Pulmonary artery endothelial cell (primary cell): Measurements from ENCODE around the gene LNX1. TPM values are rescaled to one million over a fixed set of nuclear protein-coding genes. Genes with fewer than 3 reads are reported as not detected.

Experiments used
- DNase-seq: peaks from one replicate; pipeline ENCODE4 v3.0.0-alpha.2; 2011; ENCODE audit warnings: low read depth, low spot score
- total RNA-seq: library from RNA; depleted of rRNA; stranded (reverse); fragments of >200 nt; gene quantifications from 2 replicates; pipeline ENCODE4 v1.2.3, GENCODE V29; 2014

The LNX1 gene
- total RNA-seq, 1 donor from 2014 or later, result 6.1 TPM

DNA sequence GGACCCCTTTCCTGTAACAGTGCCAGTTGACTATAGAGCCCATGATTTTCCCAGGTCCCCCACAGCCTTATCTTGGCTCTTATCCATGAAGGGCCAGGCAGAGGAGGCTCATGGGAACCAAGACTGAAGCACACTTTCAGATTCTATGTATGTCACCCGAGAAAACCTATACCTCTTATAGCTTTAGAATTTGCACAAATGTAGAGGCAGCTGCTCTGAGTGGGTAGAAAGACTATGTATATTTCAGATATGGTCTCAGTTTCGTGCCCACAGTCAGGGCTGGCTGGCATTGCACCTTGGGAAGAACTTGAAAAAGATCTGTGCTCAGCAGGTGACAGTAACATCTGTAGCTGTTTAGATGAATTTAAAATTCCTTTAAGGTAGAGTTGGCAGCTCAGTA, 8.3 kb upstream of the LNX1 start:
- no peak for DNase-seq

DNA sequence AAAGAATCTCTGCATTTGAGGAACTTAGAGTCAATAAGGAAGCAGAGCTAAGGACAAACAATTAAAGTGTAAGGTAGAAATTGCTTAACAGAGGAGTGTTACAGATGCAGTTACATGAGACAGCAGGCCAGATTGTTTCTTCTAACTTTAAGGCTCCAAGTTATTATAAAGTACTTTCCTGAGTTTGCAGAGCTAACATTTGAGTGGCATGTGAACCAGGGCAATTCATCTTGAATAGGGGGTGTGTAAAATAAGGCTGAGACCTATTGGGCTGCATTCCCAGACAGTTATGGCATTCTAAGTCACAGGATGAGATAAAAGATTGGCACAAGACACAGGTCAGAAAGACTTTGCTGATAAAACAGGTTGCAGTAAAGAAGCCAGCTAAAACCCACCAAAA, 7.6 kb upstream of the LNX1 start:
- DNase-seq, result no peak

DNA sequence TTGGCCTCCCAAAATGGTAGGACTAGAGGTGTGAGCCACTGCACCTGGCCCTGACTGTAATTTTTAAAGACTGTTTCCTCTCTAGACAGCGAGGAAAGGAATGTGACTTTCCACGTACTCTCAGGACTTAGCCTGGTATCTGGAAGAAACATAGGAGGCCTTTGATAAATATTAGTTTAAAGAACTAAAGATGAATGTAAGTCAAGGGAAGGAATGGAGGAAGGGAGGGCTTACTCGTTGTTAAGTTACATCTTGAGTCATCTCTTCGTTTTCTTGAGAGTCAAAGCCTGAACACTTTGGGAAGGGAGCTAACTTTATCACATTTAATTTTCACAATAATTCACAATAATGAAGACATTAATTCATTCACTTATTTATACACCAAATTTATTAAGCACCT, 7.2 kb upstream of the LNX1 start:
- no peak for DNase-seq

DNA sequence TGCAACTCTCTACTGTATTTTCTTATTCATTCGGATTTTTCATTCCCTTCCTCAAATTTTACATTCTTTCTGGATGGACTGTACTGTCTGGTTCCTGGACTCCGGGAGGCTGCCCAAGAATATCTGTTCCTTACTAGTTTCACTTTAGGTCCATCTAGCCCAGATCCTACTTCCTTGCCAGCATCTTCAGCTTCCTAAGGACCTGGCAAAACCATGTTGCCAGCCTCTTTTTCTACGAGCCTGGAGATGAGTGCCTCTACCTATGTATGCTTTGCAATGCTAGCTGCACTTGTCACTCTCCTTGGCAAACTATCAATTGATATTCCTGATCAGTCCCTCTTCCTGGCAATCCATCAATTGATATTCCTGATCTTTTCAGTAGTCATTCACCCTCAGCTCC, 5.6 kb upstream of the LNX1 start:
- no peak for DNase-seq

DNA sequence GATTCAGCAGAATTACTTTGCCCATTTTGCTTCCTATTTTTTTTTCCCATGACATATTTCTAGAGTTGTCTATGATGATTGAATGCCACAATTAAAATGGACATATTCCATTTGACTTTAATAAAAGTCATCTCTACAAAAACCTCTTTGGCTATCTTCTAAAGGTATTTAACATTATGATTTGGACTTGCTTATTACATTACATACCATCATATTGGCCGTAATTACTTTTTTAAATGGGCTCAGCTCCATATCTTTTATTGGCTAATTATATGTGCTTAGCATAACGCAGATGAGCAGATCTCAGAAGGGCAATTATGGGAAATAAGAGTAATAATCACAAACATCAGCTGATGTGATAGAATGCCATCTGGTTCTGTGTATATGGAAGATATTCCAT, 4.5 kb upstream of the LNX1 start:
- DNase-seq, result no peak

DNA sequence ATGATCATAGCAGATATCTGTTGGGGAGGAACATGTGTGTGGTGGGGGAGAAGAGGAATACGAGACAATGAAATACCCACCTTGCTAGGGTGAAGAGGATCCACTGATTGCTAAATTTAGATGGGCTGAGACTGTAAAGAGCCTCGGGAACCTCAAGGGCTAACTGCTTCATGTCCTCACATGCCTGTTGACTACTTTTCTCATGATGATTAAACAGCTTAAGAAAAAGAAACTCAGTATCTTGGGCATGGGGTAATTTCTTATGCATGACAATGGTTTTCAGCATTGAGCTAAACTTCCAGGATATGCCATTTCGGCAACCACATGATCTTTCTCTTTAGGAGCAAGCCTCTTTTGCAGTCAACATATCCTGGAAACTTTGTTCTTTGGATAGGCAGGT, 3.9 kb upstream of the LNX1 start:
- no peak for DNase-seq

DNA sequence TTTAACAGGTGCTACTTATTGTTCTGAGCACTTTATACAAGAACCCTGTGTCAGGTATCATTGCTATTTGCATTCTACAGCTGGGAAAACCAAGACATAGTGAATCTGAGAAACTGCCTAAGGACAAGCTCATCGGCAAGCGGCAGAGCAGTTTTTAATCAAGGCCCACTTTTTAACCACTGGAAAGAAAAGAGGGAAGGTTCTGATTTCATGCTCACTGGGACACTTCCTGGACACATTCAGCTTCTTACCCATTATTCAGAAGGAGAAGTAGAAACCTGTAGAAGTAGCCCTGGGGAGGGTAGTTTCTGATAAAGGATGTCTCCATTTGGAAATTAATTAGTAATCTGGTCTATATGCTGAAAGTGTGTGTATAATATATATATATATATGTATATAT, 2.5 kb upstream of the LNX1 start:
- DNase-seq, result no peak

DNA sequence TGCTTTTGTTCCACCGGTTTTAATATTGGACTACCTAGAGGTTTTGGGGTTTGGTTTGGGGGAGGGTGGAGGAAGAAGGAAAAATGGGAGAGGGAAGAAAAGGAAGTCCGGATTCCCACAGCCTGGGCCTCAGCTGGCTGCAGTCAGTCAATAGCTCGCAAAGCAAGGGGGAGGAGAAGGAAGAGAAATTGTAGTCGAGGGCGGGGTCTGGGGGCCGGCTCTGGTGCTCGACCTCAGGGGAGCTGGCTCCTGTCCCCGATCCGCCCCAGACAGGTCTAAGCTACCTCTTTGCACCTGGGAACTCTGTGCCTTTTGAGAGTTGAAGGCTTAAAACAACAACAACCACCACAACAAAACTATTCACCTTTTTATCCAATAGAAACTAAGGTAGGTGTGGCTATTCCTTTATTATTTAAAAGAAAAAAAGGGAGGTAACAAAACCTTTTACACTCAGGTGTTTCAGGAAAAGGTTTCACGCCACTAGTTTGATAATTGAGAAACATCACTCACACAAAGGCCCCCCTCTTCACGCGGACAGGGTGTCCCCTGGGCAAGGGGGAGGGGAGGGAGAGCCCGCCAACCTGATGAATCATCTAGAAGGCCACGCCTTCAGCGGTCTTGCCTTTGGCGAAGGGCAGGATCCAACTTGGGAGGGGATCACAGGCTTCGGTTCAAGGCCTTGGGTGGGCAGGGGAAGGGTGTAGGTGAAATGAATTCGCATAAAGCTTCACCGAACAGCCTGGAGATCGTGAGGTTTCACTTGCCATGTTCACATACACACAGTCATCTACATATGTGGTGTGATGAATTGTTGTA, 1.6 kb upstream of the LNX1 start:
- no peak for DNase-seq

DNA sequence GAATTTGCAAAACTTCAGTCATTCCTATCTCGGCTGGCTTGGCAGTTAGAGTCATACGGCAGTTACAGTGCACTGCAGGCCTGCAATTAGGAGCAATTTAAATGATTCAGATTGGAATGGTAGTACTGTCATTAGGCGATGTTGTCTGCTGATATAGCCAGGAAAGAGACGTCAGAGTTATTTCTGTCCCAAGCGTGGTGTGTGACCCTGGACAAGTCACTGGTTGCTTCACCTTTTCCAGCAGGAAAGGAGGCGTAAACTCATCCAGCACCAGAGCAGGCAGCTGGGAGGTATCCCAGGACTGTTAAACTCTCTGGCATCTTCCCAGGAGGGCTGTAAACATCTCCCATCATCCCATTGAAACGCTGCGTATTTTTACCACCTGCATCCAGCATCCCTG, 836 bp upstream of the LNX1 start:
- DNase-seq, result no peak

DNA sequence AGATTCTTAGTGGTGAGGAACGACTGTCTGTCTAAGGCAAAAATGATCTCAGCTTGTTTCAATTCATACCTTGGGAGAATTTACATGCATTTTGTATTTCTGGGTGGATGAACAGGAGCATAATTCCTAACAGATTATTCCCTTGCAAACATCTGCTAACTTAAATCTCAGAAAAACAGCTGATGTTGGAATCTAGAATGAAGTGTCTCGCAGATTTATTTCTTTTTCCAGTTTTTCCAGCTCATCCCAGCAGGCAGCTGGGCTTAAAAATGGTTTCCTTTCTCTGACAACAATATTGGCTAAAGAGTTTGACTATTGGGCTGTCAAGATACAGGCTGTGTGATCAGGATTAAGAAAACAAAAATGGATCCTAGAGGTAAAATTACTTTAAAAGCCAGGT, 1.1 kb downstream of the LNX1 start:
- DNase-seq, result no peak

DNA sequence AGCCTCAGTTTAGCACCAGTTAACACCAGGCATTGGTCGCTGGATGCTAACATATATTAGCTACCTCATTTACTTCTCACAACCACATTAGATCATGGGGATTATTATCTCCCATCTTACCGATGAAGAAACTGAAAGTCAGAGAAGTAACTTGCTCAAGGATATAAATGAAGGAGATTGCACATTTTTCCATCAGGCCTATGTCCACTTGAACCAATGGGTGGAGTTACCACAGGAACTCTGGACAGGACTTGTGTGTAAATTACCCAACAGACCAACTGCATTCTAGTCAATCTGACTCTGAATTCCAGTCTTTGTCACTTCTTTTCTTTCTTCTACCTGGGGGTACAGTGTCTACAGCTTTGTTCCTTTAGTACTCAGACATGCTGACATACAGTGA, 1.8 kb downstream of the LNX1 start:
- no peak for DNase-seq

DNA sequence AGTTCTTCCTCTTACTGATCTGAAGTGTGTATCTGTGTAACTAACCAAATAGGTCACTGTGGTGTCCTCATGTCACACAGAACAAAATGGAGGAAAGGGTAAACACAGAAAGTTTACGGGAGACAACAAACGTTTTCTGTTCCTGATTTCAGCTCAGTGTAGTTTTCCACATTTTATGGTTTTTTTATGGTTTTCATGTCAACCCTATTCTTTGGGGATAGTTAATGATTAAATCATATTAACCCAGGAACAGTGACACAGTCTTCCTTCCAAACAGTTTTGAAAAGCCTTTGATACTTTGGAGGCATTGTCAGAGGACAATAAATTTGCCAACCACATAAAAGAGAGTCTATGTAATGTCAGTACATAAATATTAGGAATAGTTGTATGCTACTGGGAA, 4.2 kb downstream of the LNX1 start:
- DNase-seq, result no peak

DNA sequence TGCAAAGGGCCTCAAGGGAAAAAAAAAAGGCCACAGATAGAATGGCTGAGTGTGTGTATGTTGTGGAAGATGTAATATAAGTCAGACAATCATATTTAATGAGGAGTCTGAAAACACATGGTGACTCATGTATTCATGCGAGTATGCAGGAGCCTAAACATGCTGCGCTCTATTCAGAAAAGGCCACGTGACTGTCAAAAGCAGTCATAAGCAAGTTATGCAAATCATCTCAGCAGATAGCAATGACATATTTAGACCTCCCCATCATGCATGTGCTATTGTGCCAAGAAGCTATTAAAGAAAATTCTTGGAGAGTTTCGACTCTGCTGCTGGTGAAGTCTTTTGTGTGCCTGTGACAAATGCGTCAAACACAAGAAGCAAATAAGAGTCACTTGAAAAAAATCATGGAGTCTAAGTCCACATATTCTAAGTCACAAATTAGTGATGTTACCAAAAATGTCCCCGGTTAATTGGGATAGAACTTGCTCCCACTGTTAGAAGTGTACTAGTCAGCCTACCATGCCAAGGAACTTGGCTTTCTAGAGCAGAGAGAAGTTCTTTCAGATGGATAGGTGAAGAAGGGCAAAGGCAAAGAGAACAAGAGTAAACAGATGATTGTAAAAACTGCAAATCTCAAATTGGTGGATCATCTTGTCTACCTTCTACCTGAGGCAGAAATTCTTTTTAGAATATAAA, 5.0 kb downstream of the LNX1 start:
- DNase-seq, result no peak

DNA sequence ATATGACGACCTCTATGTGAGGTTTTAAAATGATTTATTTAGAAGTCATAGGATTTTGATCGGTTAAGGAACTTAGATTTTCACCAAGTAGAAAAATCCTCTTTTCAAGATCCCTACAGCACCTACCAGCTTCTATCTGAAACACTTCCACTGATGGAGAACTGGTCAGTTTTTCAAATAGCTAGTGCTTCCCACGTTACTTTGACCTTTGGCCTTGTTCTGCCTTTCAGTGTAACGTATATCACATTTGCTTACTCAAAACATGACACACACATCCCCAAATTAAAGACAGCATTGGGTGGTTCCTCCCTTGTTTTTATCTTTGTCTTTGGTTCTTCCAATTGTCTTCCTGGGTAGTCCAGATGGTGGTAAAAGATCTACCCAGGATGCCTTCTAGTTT, 6.6 kb downstream of the LNX1 start:
- DNase-seq, result no peak

DNA sequence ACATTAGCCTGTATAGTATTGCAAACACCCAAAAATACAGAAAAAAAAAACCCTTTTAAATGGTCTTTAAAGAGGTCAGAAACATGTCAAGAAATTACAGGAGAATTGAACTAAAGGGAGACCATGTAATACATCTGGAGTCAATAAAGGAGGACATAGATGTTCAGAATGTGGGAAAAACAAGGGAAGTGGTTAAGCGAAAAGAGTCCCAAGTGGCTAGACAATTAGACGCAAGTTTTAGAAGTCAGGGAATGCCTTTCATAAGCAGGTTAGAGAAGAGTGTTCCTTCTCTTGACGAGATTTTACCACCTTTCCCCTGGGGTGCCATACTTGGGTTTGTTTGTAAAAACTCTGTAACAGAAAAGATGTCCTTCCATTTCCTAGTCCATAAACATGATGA, 7.8 kb downstream of the LNX1 start:
- DNase-seq, result no peak

DNA sequence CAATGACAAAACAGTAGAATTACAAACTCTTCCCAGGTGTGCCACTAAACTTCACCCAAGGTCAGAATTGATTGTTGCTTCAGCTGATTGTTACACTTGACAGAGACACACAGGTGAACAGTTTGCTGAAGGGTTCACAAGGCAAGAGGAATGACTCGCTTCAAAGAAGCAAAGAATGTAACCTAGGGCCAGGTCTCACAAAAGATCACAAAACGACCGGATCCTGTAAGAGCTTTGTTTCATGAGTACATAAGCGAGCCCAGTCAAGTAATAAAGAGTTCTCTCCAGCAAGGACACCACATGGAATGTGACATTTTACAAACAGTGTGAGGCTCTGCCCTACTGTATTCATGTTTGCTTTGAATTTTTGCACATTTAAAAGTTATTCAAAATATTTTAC, 9.1 kb downstream of the LNX1 start:
- no peak for DNase-seq

DNA sequence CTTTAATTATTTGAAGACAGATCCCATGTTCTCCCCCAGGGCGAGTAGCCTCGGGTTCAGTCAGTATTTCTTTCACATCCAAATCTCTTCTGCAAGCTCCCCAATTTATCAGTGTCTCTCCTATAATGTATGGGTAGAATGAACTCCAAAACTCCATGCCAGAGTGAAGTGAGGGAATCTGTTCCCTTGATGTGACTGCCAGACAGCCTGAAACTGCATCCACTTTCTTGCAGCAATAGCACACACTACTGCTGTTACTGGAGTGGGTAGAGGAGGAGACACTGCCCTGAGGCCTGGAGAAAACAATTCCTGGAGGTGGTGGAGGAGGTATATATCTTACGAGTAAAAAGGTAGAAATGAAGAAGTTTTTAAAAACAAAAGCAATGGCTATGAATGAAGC, 11.0 kb downstream of the LNX1 start:
- DNase-seq, result no peak

DNA sequence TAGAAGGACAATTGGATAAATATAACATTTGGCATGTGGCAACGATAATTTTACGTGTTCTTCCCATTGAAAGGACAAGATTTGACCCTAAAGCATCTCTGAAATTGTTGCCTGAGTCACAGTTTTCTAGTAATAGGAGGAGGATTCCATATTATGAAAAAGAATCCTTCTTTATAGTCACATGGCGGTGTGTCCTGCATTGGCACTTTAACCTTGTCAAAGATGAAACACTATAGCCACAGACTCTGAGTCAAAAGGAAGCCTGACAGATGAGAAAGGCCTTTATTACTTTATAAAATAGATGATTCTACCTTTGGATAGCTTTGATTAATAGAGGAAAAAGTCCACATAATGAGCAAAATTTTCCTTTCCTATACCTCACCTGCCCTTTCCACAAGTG, 11.5 kb downstream of the LNX1 start:
- no peak for DNase-seq

DNA sequence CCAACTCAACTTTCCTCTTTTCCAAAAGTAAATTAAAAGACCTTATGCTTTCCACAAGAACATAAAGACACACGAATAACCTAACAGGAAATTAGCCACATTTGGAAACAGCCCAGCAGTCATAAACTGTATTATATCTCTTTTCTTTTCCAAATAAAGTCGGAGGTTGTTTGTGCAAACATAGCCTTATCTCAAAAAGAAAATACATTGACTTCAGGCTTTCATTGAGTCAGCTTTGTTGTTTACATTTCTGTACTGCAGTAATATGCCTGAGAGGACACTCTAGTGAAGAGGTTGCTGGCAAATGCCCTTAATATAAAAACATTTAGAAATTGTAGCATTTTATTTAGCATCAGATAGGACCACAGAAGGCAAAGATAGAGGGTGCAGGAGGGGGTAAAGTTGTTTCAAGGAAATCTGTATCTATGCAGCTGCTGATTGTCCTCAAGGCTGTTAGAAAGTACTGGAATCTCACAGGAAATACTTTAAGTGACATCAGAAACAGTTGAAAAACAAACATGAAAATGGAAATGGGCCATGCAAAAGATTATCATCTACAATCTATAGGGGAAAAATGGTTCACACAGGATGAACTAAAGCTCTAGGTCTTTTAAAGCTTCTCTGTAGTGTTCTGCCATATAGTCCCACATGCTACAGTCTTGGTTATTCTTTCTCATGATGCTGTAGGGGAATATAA, 14.5 kb downstream of the LNX1 start:
- DNase-seq, result no peak

DNA sequence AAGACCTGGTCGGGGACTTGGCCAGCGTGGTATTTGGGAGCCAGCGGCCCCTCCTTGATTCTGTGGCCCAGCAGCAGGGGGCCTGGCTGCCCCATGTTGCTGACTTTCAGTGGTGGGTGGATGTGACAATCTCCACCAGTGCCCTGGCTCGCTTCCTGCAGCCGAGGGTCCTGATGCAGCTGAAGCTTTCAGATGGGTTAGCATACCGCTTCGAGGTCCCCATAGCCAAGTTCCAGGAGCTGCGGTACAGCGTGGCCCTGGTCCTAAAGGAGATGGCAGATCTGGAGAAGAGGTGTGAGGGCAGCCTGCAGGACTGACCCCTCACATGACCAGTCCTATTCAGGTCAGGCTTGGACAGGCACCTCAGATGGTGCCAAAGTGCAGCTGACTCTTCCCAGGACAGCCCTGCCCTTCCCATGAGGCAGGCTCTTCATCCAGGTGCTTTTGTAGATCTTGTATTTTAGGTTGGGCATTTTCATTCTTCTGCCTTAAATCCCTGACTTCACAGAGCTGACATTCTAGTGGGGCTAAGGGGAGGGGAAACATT, 15.1 kb downstream of the LNX1 start:
- DNase-seq, result no peak

DNA sequence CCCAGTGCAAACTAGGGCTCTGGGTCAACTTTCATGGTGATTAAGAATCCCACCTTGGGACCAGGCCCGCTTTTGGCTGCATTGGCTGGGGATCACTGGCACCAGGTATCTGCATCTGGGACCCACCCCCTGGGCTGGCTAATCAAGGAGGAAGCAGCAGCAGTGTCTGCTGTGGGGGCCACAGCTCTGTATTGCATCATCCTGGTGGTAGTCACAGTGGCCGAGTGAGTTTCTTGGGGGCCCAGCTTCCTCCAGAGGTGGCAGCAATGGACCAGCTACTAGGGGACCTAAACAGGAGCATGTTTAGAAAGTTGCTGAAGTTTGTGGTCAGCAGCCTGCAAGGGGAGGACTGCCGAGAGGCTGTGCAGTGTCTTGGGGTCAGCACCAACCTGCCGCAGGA, 15.7 kb downstream of the LNX1 start:
- DNase-seq, result no peak

DNA sequence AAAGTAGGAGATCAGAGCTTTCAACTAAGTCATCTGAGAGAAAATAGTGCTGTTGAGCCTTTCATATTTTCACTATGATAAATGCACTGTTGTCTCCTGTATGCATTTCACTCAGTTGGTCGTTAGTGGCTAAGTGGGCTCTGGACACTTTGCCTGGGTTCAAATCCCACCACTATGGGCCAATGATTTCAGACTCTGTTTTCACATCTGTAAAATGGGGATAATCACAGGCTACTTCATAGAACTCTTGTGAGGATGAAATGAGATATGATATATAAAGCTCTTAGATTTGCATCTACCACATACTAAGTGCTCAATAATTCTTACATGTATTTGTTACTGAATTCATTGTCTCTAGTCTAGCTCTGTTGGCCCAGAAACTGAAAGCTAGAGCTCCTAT, 16.8 kb downstream of the LNX1 start:
- no peak for DNase-seq
